ENCODE results near the gene CDH20.

The CDH20 gene

GRCh38 chr18:61333271-61333745 is at the start of gene CDH20:
TSS of gene CDH20 (plus strand) at chr18:61333430.
- no peak for DNase-seq

GRCh38 chr18:61284039-61284438 is 49.2 kb upstream of the CDH20 start:
- no peak for DNase-seq

- DNase-seq, result no peak
Observed at GRCh38 chr18:61285777-61286176, 47.5 kb upstream of the CDH20 start.

- DNase-seq, result no peak
Observed at GRCh38 chr18:61286867-61287266, 46.4 kb upstream of the CDH20 start.

- DNase-seq, result no peak
Observed at GRCh38 chr18:61290616-61291015, 42.6 kb upstream of the CDH20 start.

GRCh38 chr18:61292280-61293035 is 40.8 kb upstream of the CDH20 start:
- DNase-seq, result no peak

- no peak for DNase-seq
Observed at GRCh38 chr18:61295153-61295552, 38.1 kb upstream of the CDH20 start.

- DNase-seq, result peak; percentile 75
Observed at GRCh38 chr18:61308004-61308403, 25.2 kb upstream of the CDH20 start.

GRCh38 chr18:61308795-61309393 is 24.3 kb upstream of the CDH20 start:
- DNase-seq, result peak; percentile 73

GRCh38 chr18:61322265-61322873 is 10.9 kb upstream of the CDH20 start:
- DNase-seq, result no peak

GRCh38 chr18:61323951-61324350 is 9.3 kb upstream of the CDH20 start:
- no peak for DNase-seq

- DNase-seq, result no peak
Observed at GRCh38 chr18:61326407-61326806, 6.8 kb upstream of the CDH20 start.

GRCh38 chr18:61329398-61329797 is 3.8 kb upstream of the CDH20 start:
- DNase-seq, result no peak

GRCh38 chr18:61331051-61331450 is 2.2 kb upstream of the CDH20 start:
- no peak for DNase-seq

- peak; percentile 55 for DNase-seq
Observed at GRCh38 chr18:61333746-61334490, 688 bp downstream of the CDH20 start.

- DNase-seq, result no peak
Observed at GRCh38 chr18:61334491-61334850, 1.2 kb downstream of the CDH20 start.

GRCh38 chr18:61334951-61335683 is 1.9 kb downstream of the CDH20 start:
- no peak for DNase-seq

- DNase-seq, result no peak
Observed at GRCh38 chr18:61335684-61336555, 2.7 kb downstream of the CDH20 start.

- no peak for DNase-seq
Observed at GRCh38 chr18:61336766-61337165, 3.5 kb downstream of the CDH20 start.

GRCh38 chr18:61337527-61337926 is 4.3 kb downstream of the CDH20 start:
- no peak for DNase-seq

- DNase-seq, result no peak
Observed at GRCh38 chr18:61340148-61340547, 6.9 kb downstream of the CDH20 start.

- DNase-seq, result no peak
Observed at GRCh38 chr18:61348230-61348629, 15.0 kb downstream of the CDH20 start.
